ENCODE measurements around the gene SLC52A1.
"Not testable (repeated sequence)": the region's sequence is repeated elsewhere in the genome, so short reads cannot be mapped to it uniquely, and the experiment has no call there.

Gene SLC52A1

DNA sequence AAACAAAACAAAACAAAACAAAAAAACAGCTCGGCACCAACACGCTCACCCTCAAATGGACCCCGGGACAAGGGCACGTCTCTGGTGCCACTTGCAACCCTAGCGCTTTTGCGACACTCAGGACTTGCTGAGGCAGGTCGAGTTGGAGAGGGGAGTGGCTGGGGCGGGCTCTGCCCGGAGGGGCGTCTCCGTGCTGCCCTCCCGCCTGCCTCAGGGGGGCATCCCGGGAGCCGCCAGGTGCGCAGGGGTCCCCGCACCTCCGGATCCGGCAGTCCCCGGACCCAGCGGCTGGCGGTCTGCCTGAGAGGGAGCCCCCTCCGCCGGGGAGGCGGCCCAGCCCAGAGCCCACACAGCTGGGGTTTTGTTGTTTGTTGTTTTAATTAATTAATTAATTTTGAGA lies at the start of gene SLC52A1:
SLC52A1 (minus strand) TSS at position 112 of the 400 bp plus-strand sequence. CDS start 820 bp downstream, outside the sequence.
- DNase-seq (ENCODE audit: low read depth) = no peak

DNA sequence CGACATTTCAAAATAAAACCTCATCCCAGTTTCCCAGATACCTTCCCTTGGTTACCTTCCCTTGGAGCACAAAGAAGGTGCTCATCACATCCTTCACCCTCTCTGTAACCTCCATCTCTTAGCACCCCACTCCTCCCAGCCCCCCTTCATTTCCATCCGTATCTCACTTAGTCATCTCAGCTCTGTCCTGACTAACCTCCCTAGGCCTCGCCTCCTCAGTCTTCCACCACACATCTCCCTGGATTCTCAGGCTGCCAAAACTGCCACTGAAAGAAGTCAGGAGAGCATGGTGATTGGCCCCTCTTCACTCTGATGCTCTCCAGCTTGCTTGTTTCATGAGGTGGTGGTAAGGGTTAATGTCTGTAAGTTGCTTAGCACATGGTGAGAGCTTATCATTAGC lies 45.4 kb upstream of the SLC52A1 start:
- no peak for DNase-seq (ENCODE audit: low read depth)

DNA sequence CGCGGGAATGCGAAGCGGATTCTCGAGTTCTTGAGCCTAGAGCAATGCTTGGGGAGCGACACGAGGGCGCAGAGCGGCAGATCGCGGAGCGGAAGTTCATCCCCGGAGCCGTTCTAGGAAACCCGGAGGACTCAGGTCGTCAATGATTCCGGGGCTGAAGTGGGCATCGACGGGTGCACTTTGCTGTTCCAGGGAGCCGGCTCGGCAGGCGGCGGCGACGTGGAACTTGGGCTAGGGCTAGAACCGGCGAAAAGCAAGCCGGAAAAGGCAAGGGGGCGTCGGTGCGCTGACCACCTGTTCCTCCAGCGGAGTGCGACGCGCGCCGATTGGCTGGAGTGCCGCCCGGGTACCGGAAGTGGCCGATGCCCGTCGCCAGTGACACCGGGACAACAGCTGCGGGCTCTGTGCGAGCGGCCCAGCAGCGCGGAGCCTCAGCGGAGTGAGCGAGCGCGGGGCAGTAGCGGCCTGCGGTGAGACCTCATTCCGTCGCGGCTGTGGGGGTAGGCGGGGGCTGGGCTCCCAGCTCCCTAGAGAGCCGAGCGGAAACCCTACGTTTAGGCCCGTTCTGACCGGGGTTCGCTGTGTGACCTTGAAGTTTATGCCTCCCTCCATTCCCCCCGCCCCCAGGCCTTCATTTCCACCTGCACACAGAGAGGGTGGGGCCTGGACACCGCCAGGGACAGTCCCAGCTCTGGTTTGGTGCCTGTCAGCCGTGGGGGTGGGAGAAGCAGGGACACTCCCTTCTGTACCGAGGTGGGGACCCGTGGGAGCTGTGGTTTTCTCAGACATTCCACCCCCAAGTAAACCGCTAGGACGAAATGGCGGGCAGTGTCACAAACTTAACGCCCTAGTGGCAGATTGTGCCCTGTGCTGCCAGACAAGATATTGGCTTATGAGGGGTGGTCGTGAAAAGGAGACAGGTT lies 43.1 kb upstream of the SLC52A1 start, which contains the start of gene ZFP3:
ZFP3 (plus strand) TSS at position 362 of the 923 bp plus-strand sequence. CDS start 13,038 bp downstream, outside the sequence.
- DNase-seq (ENCODE audit: low read depth) = peak; percentile 51

DNA sequence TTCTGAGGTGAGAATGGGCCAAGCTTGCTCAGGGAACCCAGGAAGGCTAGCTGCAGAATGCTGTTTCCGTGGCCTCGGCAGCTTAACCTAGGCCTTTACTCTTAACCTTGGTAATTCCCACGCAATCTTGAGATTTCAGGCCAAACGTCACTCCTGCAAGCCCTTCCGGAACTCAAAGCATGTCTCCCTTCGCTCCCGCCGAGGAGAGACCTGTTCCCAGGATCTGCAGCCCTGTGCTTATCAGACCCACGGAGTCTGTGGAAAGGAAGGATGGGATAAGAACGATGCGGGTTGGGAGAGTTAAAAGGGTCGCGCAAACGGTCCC lies 42.5 kb upstream of the SLC52A1 start:
- DNase-seq (ENCODE audit: low read depth) = no peak

DNA sequence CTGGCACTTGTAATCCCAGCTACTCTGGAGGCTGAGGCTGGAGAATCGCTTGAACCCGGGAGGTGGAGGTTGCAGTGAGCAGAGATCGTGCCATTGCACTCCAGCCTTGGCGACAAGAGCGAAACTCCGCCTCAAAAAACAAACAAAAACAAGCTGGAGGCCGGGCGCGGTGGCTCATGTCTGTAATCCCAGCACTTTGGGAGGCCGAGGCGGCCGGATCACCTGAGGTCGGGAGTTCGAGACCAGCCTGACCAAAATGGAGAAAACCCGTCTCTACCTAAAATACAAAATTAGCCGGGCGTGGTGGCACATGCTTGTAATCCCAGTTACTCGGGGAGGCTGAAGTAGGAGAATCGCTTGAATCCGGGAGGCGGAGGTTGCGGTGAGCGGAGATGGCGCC lies 42.0 kb upstream of the SLC52A1 start:
- DNase-seq (ENCODE audit: low read depth) = not testable (repeated sequence)

DNA sequence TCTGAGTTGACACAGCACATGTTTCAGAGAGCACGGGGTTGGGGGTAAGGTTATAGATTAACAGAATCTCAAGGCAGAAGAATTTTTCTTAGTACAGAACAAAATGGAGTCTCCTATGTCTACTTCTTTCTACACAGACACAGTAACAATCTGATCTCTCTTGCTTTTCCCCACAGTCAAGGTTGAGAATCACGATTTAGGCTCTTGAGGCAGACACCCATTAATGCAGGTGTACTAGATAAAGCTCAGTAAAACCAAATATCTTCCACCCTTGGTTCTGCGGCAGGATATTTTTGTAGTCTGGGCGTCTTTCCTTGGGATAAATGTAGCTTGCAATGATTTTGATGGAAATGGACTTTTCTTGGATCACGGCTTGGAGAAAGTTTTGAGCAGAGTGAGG lies 40.2 kb upstream of the SLC52A1 start:
- DNase-seq (ENCODE audit: low read depth) = not testable (repeated sequence)

DNA sequence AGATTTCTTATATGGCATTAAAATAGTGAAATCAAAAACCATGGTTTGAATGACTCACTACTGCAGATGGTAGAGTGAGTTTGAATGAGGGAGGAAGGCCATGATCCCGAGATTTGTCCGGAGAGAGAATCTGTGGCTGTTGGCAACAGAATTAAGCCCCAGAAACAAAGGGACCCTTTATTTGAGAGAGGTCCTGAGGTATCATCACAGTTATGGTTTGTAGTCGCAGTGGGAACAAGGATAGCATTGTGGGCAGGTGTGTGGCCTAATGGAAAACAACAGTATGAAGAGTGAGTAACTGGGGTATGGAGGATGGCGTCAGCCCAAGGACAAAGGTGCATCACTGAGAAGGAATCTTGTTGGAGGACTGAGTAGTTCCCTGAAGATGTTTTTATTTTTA lies 34.5 kb upstream of the SLC52A1 start:
- DNase-seq (ENCODE audit: low read depth) = no peak

DNA sequence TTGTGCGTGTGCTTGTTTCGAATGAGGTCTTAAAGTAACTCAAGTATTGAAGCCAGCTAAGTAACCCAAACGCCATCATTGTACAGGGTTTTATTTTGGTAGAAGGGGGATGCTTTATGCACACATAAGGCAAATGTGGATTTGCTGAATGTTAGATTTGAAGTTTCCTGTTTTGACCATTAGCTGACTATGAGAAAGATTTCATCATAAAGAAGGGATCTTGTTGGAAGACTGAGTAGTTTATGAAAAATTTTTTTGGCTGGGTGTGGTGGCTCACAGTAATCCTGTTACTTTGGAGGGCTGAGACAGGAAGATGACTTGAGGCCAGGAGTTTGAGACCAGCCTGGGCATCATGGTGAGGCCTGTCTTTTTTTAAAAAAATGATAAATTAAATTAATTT lies 33.0 kb upstream of the SLC52A1 start:
- DNase-seq (ENCODE audit: low read depth) = no peak

DNA sequence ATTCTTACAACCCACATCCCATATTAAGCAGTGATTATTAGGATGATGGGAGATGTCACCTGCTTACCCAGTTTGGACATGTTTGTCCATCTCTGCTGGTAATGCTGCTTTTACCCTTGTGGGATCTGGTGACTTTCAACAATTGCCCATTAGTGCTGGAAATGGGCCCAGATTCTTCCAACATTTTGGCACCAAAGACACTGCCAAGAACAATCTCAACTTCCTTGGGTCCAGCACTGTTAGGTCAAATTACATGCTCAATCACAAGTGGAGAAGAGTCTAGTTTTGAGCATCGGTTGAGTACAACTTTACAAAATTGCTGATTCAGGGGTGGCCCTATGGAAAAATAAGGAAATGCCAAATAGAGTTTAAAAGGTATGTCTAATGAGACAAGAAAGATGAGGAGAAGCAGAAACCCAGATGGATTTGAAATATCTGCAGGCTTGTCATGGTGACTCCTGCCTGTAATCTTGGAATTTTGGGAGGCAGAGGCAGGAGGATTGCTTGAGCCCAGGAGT lies 30.1 kb upstream of the SLC52A1 start:
- DNase-seq (ENCODE audit: low read depth) = no peak

DNA sequence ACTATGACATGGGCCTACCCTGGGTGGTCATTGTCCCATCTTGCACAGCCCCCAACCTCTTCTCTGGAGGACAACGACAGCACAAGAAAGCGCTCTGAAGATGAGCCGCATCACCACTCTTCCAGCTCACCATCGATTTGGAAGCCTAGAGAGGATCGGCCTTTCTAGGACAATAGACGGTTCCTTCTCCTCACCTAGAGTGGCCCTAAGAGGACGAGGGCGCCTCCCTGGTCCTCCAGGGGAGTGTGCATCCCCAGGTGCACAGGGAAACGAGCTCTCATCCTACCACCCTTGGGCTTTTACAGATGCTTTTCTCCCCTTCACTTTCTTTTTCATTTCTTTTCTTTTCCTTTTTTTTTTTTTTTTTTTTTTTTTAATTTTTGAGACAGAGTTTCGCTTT lies 20.3 kb upstream of the SLC52A1 start:
- DNase-seq (ENCODE audit: low read depth) = no peak

DNA sequence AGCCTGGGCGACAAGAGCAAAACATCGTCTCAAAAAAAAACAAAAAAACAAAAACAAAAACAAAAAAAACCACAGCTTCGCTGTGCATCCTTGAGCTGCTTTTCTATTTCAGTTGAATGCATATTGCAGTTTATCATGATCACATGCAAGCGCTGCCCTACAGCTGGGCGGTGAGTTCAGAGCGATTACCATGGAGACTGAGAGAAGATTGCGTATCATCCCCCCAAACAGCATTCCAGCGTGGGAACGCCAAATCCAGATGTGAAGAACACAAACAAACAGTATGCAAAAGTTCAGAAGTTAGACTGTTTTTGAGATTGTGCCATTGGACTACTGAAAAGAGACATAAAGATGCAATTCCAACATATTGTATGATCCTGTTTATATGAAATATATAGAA lies 15.1 kb upstream of the SLC52A1 start:
- no peak for DNase-seq (ENCODE audit: low read depth)

DNA sequence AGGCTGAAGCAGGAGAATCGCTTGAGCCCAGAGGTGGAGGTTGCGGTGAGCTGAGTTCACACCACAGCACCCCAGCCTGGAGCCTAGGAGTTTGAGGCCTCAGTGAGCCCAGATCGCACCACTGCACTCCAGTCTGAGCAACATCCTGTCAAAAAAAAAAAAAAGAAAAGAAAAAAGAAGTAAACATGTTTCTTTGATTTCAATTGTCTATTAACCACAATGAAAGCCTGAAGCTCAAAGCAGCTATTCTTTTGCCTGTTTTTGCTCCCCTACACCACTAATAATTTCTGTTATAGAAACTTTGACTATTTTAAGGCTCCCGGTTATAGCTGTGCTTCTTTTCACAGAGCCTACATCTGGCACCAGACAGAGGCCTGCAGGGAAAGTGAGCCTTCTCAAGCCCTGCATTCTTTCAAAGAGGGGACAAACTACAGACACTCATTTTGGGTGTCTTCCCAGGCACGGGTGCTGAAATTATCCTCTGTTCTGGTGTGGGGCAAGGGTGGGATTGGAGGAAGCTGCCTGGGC lies 14.2 kb upstream of the SLC52A1 start:
- peak; percentile 51 for DNase-seq (ENCODE audit: low read depth)

DNA sequence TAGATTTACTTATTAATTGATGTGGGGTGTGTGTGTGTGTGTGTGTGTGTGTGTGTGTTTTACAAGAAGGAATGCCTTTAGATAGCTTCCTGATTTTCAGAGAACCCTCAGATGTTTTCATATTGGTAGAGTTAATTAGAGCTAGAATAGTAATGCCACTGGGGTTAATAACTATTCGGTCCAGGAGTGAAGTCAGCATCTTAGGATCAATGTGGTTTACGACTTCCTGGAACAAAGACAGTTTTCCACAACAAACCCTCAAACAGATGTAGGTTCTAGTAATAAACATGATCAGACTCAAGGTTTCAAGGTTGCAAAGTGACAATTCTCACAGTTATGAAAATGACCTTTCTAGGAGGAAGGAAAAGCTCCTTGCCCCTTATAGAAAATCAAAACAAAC lies 12.2 kb upstream of the SLC52A1 start:
- no peak for DNase-seq (ENCODE audit: low read depth)

DNA sequence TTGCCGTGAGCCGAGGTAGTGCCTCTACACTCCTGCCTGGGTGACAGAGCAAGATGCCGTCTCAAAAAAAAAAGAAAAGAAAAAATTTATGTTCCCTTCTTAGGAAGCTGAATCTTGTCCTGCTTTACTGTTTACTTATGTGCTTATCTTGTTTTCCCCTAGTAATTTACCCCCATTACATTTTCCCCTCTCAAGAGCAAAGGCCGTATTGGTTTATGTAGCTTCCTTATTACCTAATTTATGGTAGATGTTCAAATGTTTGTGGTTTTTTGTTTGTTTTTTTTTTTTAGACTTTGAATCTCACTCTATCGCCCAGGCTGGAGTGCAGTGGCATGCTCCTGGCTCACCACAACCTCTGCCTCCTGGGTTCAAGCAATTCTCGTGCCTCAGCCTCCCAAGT lies 10.3 kb upstream of the SLC52A1 start:
- DNase-seq (ENCODE audit: low read depth) = no peak

DNA sequence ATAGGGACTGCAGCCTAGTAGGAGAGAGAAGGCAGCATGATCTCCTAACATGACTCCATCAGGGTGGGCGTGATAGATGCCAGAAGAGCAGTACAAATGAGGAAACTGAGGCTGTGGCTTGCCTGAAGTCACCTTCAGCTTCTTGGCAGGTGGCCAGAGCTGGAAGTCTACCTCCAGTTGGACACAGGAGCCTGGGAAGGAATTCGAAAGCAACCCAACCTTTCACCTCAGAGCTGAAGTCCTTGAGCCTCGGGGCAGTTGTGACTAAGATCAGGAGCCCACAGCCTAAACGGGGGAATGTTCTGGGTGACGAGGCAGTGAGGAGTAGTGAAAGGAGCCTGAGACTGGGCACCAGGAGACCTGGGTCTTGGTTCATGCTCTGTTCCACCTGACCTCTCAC lies 9.4 kb upstream of the SLC52A1 start:
- DNase-seq (ENCODE audit: low read depth) = no peak

DNA sequence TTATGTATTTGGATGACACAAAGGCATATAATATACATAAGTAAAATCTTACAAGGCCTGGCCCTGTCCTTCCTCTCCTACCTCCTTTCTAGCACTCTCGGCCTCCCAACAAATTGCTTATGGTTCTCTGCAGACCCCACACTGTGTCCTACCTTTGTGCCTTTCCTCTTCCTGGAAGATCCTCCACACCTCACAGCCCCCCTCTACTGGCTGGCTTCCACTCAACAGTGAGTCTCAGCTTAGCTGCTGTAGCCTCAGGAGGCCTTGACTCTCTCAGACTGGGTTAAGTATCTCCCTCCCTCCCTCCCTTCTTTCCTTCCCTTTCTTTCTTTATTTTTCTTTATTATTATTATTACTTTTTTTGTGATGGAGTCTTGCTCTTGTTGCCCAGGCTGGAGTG lies 8.3 kb upstream of the SLC52A1 start:
- DNase-seq (ENCODE audit: low read depth) = no peak

DNA sequence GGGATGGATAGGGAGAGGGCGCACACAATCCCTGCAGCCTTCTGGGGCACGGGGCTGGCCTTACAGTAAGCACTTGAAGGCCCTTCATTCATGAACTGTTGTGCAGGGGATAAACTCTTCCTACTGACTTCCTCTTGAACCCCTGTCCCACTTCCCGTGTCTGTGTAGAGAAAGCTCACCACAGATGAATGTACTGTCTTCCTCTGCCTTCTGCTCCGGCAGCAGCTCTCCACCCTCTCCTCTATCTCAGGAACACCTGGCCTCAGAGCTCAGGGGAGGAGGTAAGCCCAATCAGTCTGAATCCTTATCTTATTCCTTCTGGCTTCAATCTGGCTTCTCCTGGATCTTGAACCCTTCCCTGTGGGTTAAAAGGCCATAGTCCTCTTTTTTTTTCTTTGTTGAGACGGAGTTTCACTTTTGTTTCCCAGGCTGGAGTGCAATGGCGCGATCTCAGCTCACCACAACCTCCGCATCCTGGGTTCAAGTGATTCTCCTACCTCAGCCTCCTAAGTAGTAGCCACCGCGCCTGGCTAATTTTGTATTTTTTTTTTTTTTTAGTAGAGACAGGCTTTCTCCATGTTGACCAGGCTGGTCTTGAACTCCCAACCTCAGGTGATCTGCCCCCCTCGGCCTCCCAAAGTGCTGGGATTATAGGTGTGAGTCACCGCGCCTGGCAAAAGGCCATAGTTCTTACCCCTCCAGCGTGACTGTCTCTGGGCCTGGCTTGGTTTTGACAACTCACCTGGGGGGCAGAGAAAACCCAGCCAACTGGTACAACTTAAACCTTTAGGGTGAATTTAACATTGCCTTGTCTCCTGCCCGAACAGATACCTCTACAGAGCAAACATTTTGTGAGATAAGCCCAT lies 7.2 kb upstream of the SLC52A1 start:
- DNase-seq (ENCODE audit: low read depth) = no peak

DNA sequence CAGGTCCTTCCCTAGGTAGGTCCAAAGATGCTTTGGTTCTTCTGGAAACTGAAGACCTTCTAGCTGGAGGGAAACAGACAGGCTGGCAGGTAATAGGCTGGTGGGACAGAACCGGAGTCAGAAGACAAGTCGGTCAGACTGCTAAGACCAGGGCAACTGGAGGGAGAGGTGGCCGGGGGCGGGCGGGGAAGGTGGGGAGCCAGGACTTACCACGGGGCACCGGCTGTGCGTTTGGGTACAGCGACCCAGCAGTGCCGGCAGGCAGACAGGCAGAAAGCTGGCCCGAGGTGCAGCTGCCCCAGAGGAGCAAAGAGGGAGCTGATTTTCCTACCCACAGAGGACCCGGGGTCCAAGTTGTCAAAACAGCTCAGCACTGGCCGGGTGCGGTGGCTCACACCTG lies 575 bp downstream of the SLC52A1 start:
- DNase-seq (ENCODE audit: low read depth) = no peak

DNA sequence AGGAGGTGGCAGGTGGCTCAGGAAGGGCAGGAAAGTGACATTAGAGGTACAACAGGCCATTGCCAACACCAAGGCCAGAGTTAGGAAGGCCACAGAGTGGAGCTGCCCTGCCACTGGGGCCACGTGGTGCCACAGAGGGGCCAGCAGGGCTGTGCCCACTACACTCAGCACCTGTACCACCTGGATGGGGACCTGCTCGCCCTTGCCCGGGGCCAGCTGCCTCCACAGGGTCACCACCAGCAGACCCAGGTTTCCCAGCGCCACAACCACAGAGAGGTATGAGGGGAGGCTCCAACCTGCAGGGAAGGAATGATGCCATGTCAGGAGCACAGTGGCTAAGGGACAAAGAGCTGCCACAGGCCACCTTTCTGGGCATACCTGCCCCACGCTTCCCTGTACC lies 1.2 kb downstream of the SLC52A1 start:
- DNase-seq (ENCODE audit: low read depth) = no peak

DNA sequence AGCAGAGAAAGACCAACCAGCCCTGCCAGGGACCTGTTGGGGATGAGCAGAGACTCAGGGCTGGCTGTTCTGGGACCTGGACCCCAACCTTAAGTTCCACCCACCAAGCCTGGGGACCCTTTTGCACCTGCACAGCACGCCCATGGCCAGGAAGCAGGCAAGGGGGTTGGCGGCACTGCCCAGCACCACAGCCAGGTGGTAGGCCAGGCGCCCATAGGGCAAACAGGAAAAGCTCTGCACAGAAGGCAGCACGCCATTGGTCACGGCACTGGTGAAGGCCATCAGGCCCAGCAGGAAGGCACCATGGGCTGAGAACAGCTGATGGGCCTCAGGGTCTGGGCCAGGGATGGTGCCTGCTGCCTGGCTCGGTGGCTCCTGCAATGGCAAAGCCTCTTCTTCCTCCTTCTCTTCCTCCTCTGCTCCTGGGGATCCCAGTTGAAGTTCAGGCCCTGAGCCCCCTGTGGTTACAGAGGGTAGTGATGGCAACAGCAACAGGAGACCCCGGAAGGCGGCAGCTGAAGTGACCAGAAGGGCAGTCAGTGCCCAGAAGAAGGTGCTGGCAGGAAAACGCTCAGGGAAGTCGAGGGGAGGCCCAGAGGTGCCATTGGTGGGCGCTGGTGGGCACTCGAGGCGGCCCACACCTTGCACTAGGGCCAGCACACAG lies 1.7 kb downstream of the SLC52A1 start:
- no peak for DNase-seq (ENCODE audit: low read depth)

DNA sequence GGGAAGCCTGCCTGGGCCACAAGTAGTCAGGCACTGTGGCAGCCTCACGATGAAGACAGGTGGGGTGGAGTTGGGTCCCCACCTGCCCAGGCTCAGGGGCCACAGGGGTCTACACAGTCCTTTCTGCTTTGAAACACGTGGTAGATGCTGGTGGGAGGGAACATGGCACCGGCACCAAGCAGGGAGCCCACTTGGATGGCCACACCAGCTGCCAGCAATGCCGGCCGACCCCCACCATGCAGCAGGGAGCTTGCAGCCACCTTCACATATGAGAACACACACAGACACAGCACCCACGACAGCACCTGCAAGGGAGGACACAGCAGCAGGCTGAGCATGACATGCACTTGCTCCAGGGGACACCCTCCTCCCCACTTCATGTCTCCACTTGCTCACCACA lies 2.4 kb downstream of the SLC52A1 start:
- DNase-seq (ENCODE audit: low read depth) = no peak

Data from activated T-cell treated with anti-CD3 and anti-CD28 coated beads for 1 hour (primary cell).